ENCODE measurements around the gene LRRC2. TPM values are rescaled to one million over a fixed set of nuclear protein-coding genes. Genes with fewer than 3 reads are reported as not detected.

Gene LRRC2
- total and polyA plus RNA-seq, 5 donors from 2014 or later, result 1.2 to 3.8 (median 2.4) TPM

GRCh38 chr3:46520531-46520930 is 45.6 kb downstream of the LRRC2 start:
- no peak overlapping the region for H3K4me3 Mint-ChIP-seq
- H3K4me1 Mint-ChIP-seq, result no peaks in the 10 kb centered on the region
- Histone ChIP-seq H3K9me3 (ENCODE audit: control insufficient read depth in 2 of 2, low read length in 2 of 2) (no peaks in the 10 kb centered on the region), H3K27me3 (ENCODE audit: control insufficient read depth, insufficient read depth, low read length) (no peaks in the 10 kb centered on the region), H3K36me3 (ENCODE audit: control insufficient read depth, insufficient read depth, low read length) (no peaks in the 10 kb centered on the region), H3K4me1 (ENCODE audit: control insufficient read depth, insufficient read depth, low read length, poor library complexity, severe bottlenecking) (no peaks in the 10 kb centered on the region), H3K4me3 (ENCODE audit: low read depth, low read length) (no peak overlapping the region), H3K27ac (ENCODE audit: insufficient read depth, low read length, poor library complexity, severe bottlenecking) (no peak overlapping the region)
- no peaks in the 10 kb centered on the region for H3K36me3 Mint-ChIP-seq
- no peaks in the 10 kb centered on the region for H3K9me3 Mint-ChIP-seq
- no peak for DNase-seq
- no peak overlapping the region for H3K27ac Mint-ChIP-seq
- ATAC-seq (ENCODE audit: low read depth in 2 of 2), result no peak
- H3K27me3 Mint-ChIP-seq, result peaks cover 12% of the 10 kb centered on the region

- Histone ChIP-seq H3K4me3 (ENCODE audit: low read depth, low read length) (no peak overlapping the region), H3K4me1 (ENCODE audit: control insufficient read depth, insufficient read depth, low read length, poor library complexity, severe bottlenecking) (no peaks in the 10 kb centered on the region), H3K27ac (ENCODE audit: insufficient read depth, low read length, poor library complexity, severe bottlenecking) (no peak overlapping the region), H3K27me3 (ENCODE audit: control insufficient read depth, insufficient read depth, low read length) (no peaks in the 10 kb centered on the region), H3K36me3 (ENCODE audit: control insufficient read depth, insufficient read depth, low read length) (no peaks in the 10 kb centered on the region), H3K9me3 (ENCODE audit: control insufficient read depth in 2 of 2, low read length in 2 of 2) (no peaks in the 10 kb centered on the region)
- H3K4me1 Mint-ChIP-seq, result no peaks in the 10 kb centered on the region
- DNase-seq (no peak), ATAC-seq (ENCODE audit: low read depth in 2 of 2) (no peak)
- peaks cover 8% of the 10 kb centered on the region for H3K27me3 Mint-ChIP-seq
- H3K4me3 Mint-ChIP-seq, result no peak overlapping the region
- no peak overlapping the region for H3K27ac Mint-ChIP-seq
- H3K36me3 Mint-ChIP-seq, result no peaks in the 10 kb centered on the region
- no peaks in the 10 kb centered on the region for H3K9me3 Mint-ChIP-seq
Measured at GRCh38 chr3:46519952-46520351, 46.1 kb downstream of the LRRC2 start.

- no peak for ATAC-seq (ENCODE audit: low read depth in 2 of 2)
- Mint-ChIP-seq H3K4me1 (no peaks in the 10 kb centered on the region), H3K4me3 (no peak overlapping the region), H3K27ac (no peak overlapping the region), H3K9me3 (no peaks in the 10 kb centered on the region), H3K36me3 (no peaks in the 10 kb centered on the region), H3K27me3 (peaks cover 4% of the 10 kb centered on the region)
- Histone ChIP-seq H3K4me1 (ENCODE audit: control insufficient read depth, insufficient read depth, low read length, poor library complexity, severe bottlenecking) (no peaks in the 10 kb centered on the region), H3K36me3 (ENCODE audit: control insufficient read depth, insufficient read depth, low read length) (no peaks in the 10 kb centered on the region), H3K27me3 (ENCODE audit: control insufficient read depth, insufficient read depth, low read length) (no peaks in the 10 kb centered on the region), H3K4me3 (ENCODE audit: low read depth, low read length) (no peak overlapping the region), H3K9me3 (ENCODE audit: control insufficient read depth in 2 of 2, low read length in 2 of 2) (no peaks in the 10 kb centered on the region), H3K27ac (ENCODE audit: insufficient read depth, low read length, poor library complexity, severe bottlenecking) (no peak overlapping the region)
- DNase-seq, result no peak
Measured at GRCh38 chr3:46517784-46518181, 48.3 kb downstream of the LRRC2 start.

- peaks cover 6% of the 10 kb centered on the region for H3K27me3 Mint-ChIP-seq
- H3K4me3 Mint-ChIP-seq, result no peak overlapping the region
- no peak overlapping the region for H3K27ac Mint-ChIP-seq
Measured at GRCh38 chr3:46517016-46517783, 48.9 kb downstream of the LRRC2 start.

GRCh38 chr3:46516521-46516920 is 49.6 kb downstream of the LRRC2 start:
- no peak for ATAC-seq (ENCODE audit: low read depth in 2 of 2)
- DNase-seq, result no peak
- H3K9me3 Mint-ChIP-seq, result peaks cover 0 to 3% (median 0%) of the 10 kb centered on the region in 7 donors
- H3K9me3 ChIP-seq (ENCODE audit: control insufficient read depth in 2 of 2, low read length in 2 of 2), result no peaks in the 10 kb centered on the region
- no peak overlapping the region for H3K27ac ChIP-seq (ENCODE audit: insufficient read depth, low read length, poor library complexity, severe bottlenecking)
- no peaks in the 10 kb centered on the region for H3K36me3 Mint-ChIP-seq
- H3K4me1 ChIP-seq (ENCODE audit: control insufficient read depth, insufficient read depth, low read length, poor library complexity, severe bottlenecking), result no peaks in the 10 kb centered on the region
- H3K4me1 Mint-ChIP-seq, result no peaks in the 10 kb centered on the region
- no peaks in the 10 kb centered on the region for H3K36me3 ChIP-seq (ENCODE audit: control insufficient read depth, insufficient read depth, low read length)
- no peaks in the 10 kb centered on the region for H3K27me3 ChIP-seq (ENCODE audit: control insufficient read depth, insufficient read depth, low read length)
- peaks cover 9% of the 10 kb centered on the region for H3K27me3 Mint-ChIP-seq
- no peak overlapping the region for H3K4me3 Mint-ChIP-seq
- H3K4me3 ChIP-seq (ENCODE audit: low read depth, low read length), result no peak overlapping the region
- no peak overlapping the region for H3K27ac Mint-ChIP-seq

More at GRCh38 chr3:46517016-46517783, 48.9 kb downstream of the LRRC2 start:
- Mint-ChIP-seq H3K36me3 (no peaks in the 10 kb centered on the region), H3K4me1 (no peaks in the 10 kb centered on the region), H3K9me3 (peaks cover 0 to 3% (median 0%) of the 10 kb centered on the region in 7 donors)
- H3K36me3 ChIP-seq (ENCODE audit: control insufficient read depth, insufficient read depth, low read length), result no peaks in the 10 kb centered on the region
- no peaks in the 10 kb centered on the region for H3K4me1 ChIP-seq (ENCODE audit: control insufficient read depth, insufficient read depth, low read length, poor library complexity, severe bottlenecking)
- no peak for ATAC-seq (ENCODE audit: low read depth in 2 of 2)
- H3K27me3 ChIP-seq (ENCODE audit: control insufficient read depth, insufficient read depth, low read length), result no peaks in the 10 kb centered on the region
- H3K4me3 ChIP-seq (ENCODE audit: low read depth, low read length), result no peak overlapping the region
- H3K27ac ChIP-seq (ENCODE audit: insufficient read depth, low read length, poor library complexity, severe bottlenecking), result no peak overlapping the region
- no peak for DNase-seq
- no peaks in the 10 kb centered on the region for H3K9me3 ChIP-seq (ENCODE audit: control insufficient read depth in 2 of 2, low read length in 2 of 2)

- no peaks in the 10 kb centered on the region for H3K4me1 ChIP-seq (ENCODE audit: control insufficient read depth, insufficient read depth, low read length, poor library complexity, severe bottlenecking)
- no peaks in the 10 kb centered on the region for H3K36me3 ChIP-seq (ENCODE audit: control insufficient read depth, insufficient read depth, low read length)
- no peaks in the 10 kb centered on the region for H3K27me3 ChIP-seq (ENCODE audit: control insufficient read depth, insufficient read depth, low read length)
- no peak overlapping the region for H3K4me3 ChIP-seq (ENCODE audit: low read depth, low read length)
- H3K27ac Mint-ChIP-seq, result no peak overlapping the region
- no peak overlapping the region for H3K4me3 Mint-ChIP-seq
- no peaks in the 10 kb centered on the region for H3K9me3 ChIP-seq (ENCODE audit: control insufficient read depth in 2 of 2, low read length in 2 of 2)
- no peak overlapping the region for H3K27ac ChIP-seq (ENCODE audit: insufficient read depth, low read length, poor library complexity, severe bottlenecking)
- H3K4me1 Mint-ChIP-seq, result no peaks in the 10 kb centered on the region
- peaks cover 0 to 3% (median 0%) of the 10 kb centered on the region in 7 donors for H3K9me3 Mint-ChIP-seq
- no peaks in the 10 kb centered on the region for H3K36me3 Mint-ChIP-seq
- DNase-seq, result no peak
- no peak for ATAC-seq (ENCODE audit: low read depth in 2 of 2)
- H3K27me3 Mint-ChIP-seq, result peaks cover 9% of the 10 kb centered on the region
Measured at GRCh38 chr3:46512191-46512749, 53.8 kb downstream of the LRRC2 start.

GRCh38 chr3:46509661-46510187 is 56.4 kb downstream of the LRRC2 start:
- no peak overlapping the region for H3K27ac ChIP-seq (ENCODE audit: insufficient read depth, low read length, poor library complexity, severe bottlenecking)
- no peak overlapping the region for H3K27ac Mint-ChIP-seq

More at GRCh38 chr3:46509661-46510187, 56.4 kb downstream of the LRRC2 start:
- Mint-ChIP-seq H3K4me1 (peaks cover 0 to 7% (median 2%) of the 10 kb centered on the region in 4 donors), H3K4me3 (no peak overlapping the region), H3K36me3 (no peaks in the 10 kb centered on the region), H3K9me3 (peaks cover 0 to 3% (median 0%) of the 10 kb centered on the region in 7 donors), H3K27me3 (peaks cover 5% of the 10 kb centered on the region)
- no peaks in the 10 kb centered on the region for H3K27me3 ChIP-seq (ENCODE audit: control insufficient read depth, insufficient read depth, low read length)
- H3K4me3 ChIP-seq (ENCODE audit: low read depth, low read length), result no peak overlapping the region
- ATAC-seq (ENCODE audit: low read depth in 2 of 2) (no peak), DNase-seq (no peak)
- H3K4me1 ChIP-seq (ENCODE audit: control insufficient read depth, insufficient read depth, low read length, poor library complexity, severe bottlenecking), result no peaks in the 10 kb centered on the region
- no peaks in the 10 kb centered on the region for H3K36me3 ChIP-seq (ENCODE audit: control insufficient read depth, insufficient read depth, low read length)
- H3K9me3 ChIP-seq (ENCODE audit: control insufficient read depth in 2 of 2, low read length in 2 of 2), result no peaks in the 10 kb centered on the region

All from CD4-positive, CD25-positive, alpha-beta regulatory T cell (primary cell).